ENCODE results near the gene MAP2K5. TPM values are rescaled to one million over a fixed set of nuclear protein-coding genes. Genes with fewer than 3 reads are reported as not detected.

The MAP2K5 gene
- total and polyA plus RNA-seq, 9 of the 15 experiments (the other 6 are each of a cell fraction or from before 2014, with no cell fraction given) = 0.41 to 16.5 (median 7.5) TPM

- FAIRE-seq (peak; percentile 51), DNase-seq (ENCODE audit: extremely low read depth in 1 of 4, low spot score in 3 of 4) (peak in 3 of 4 experiments; percentile 8 to 22 (median 10)), ATAC-seq (no peak; the same call in 2 of the 3 replicates)
- no peak overlapping the region for H2AFZ ChIP-seq (ENCODE audit: low read depth, low read length)
- no peaks in the 10 kb centered on the region for H3K79me2 ChIP-seq (ENCODE audit: control insufficient read depth, insufficient read depth, low read length)
- H4K20me1 ChIP-seq (replicated peaks; ENCODE audit: control insufficient read depth, insufficient read depth, low read length) = no peaks in the 10 kb centered on the region
- BruUV-seq (replicated peaks) = no TSS peak
- ChIA-PET CTCF (ENCODE audit: low intra/inter-chr PET ratio) (no interaction called here), POLR2A (interaction anchor here (0.7 to 1.2 kb wide), 3 partner anchors 10 to 127 kb away, joined by 3 read pairs; no protein-coding TSS in a partner anchor)
- H3K36me3 ChIP-seq (ENCODE audit: control insufficient read depth, insufficient read depth, low read length) = no peaks in the 10 kb centered on the region
- 8% methylated on average over 2 of the region's 2 CpGs for WGBS (ENCODE audit: insufficient coverage, low coverage, missing lambda C conversion rate)
- H3K27ac ChIP-seq (ENCODE audit: extremely low read depth, low read depth, low read length) = no peak overlapping the region
- H3K9me3 ChIP-seq (replicated peaks; ENCODE audit: control insufficient read depth, insufficient read depth, low read depth, low read length) = no peaks in the 10 kb centered on the region
- H3K9ac ChIP-seq (ENCODE audit: insufficient read depth in 1 of 2, low read depth in 2 of 2, low read length in 2 of 2) = no peak overlapping the region
- H3K4me2 ChIP-seq (ENCODE audit: insufficient read depth, low read length) = no peak overlapping the region
- no peaks in the 10 kb centered on the region for H3K9me1 ChIP-seq (ENCODE audit: control insufficient read depth, insufficient read depth, low read length)
- in situ Hi-C loops (cut with MboI) = no loop called here
- H3K4me3 ChIP-seq = no peak overlapping the region
- no peaks in the 10 kb centered on the region for H3K27me3 ChIP-seq (ENCODE audit: control insufficient read depth in 2 of 2, insufficient read depth in 2 of 2, low read length in 2 of 2)
- peaks cover 0 to 7% of the 10 kb centered on the region in 2 experiments; a peak in 1 of 5 replicates for H3K4me1 ChIP-seq (replicated peaks in 1 of 2; ENCODE audit: control insufficient read depth in 2 of 2, insufficient read depth in 2 of 2, low read length in 2 of 2)
- intact Hi-C loops (cut with micrococcal nuclease) = no loop called here
- no peak for TF ChIP-seq KDM5B (IDR thresholded peaks at IDR 0.05; ENCODE audit: insufficient replicate concordance, low read depth, low read length)
- no peak for TF ChIP-seq HDGF (IDR thresholded peaks at IDR 0.05)
- TF ChIP-seq KLF6 (CRISPR knock-in tag; IDR thresholded peaks at IDR 0.05; ENCODE audit: borderline replicate concordance) = no peak
- no peak for TF ChIP-seq RUNX1 (IDR thresholded peaks at IDR 0.05; ENCODE audit: low read depth)
- TF ChIP-seq SMAD1 (IDR thresholded peaks at IDR 0.05; ENCODE audit: low read depth, low read length, partially characterized antibody) = no peak
- TF ChIP-seq ZKSCAN8 (CRISPR knock-in tag; IDR thresholded peaks at IDR 0.05) = no peak
- no peak for TF ChIP-seq TFAM (CRISPR knock-in tag; conservative IDR thresholded peaks at IDR 0.05)
- peak; percentile 67 for TF ChIP-seq TEAD4 (IDR thresholded peaks at IDR 0.05; ENCODE audit: low read length)
- TF ChIP-seq TEAD4 (CRISPR knock-in tag; IDR thresholded peaks at IDR 0.05; ENCODE audit: borderline replicate concordance) = no peak
- TF ChIP-seq ZNF133 (CRISPR knock-in tag; IDR thresholded peaks at IDR 0.05) = no peak
- TF ChIP-seq CHD2 (IDR thresholded peaks at IDR 0.05; ENCODE audit: low read depth, low read length) = no peak
- peak; percentile 70 for TF ChIP-seq SOX6 (IDR thresholded peaks at IDR 0.05)
- TF ChIP-seq HOMEZ (CRISPR knock-in tag; IDR thresholded peaks at IDR 0.05) = no peak
- TF ChIP-seq, protein P1, sequence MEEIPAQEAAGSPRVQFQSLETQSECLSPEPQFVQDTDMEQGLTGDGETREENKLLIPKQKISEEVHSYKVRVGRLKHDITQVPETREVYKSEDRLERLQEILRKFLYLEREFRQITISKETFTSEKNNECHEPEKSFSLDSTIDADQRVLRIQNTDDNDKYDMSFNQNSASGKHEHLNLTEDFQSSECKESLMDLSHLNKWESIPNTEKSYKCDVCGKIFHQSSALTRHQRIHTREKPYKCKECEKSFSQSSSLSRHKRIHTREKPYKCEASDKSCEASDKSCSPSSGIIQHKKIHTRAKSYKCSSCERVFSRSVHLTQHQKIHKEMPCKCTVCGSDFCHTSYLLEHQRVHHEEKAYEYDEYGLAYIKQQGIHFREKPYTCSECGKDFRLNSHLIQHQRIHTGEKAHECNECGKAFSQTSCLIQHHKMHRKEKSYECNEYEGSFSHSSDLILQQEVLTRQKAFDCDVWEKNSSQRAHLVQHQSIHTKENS (CRISPR knock-in tag; IDR thresholded peaks at IDR 0.05) = no peak
- TF ChIP-seq NR2C2 (CRISPR knock-in tag; IDR thresholded peaks at IDR 0.05) = no peak
- TF ChIP-seq NR2C2 (tag; IDR thresholded peaks at IDR 0.05) = no peak
- TF ChIP-seq, protein P2, sequence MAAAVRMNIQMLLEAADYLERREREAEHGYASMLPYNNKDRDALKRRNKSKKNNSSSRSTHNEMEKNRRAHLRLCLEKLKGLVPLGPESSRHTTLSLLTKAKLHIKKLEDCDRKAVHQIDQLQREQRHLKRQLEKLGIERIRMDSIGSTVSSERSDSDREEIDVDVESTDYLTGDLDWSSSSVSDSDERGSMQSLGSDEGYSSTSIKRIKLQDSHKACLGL (CRISPR knock-in tag; IDR thresholded peaks at IDR 0.05; ENCODE audit: borderline replicate concordance, poor library complexity, severe bottlenecking) = no peak
- TF ChIP-seq HDAC1 (IDR thresholded peaks at IDR 0.05) = peak in 1 of 2 experiments; percentile 57; a peak in 1 of 4 replicates
- no peak for TF ChIP-seq SMARCA5 (IDR thresholded peaks at IDR 0.05)
- TF ChIP-seq SMARCC2 (IDR thresholded peaks at IDR 0.05; ENCODE audit: low read depth) = 0 out of 2 replicates have a peak, but pooled peaks have one; percentile 43
- peak in 1 of 2 experiments; percentile 53; a peak in 2 of 4 replicates for TF ChIP-seq KDM1A (IDR thresholded peaks at IDR 0.05)
- no peak for TF ChIP-seq RFX1 (IDR thresholded peaks at IDR 0.05)
Observed at GRCh38 chr15:67670647-67671305, 128.3 kb downstream of the MAP2K5 start.
